GM12878 (cell line): ENCODE data around the gene PRM2. TPM values are rescaled to one million over a fixed set of nuclear protein-coding genes. Genes with fewer than 3 reads are reported as not detected.

Experiments
- ATAC-seq: fragments of 200-7000 bp; cut with Tn5 transposase; 3 replicates; pipeline ENCODE4 v1.9.1; 2020; ENCODE audit warnings: mild to moderate bottlenecking, moderate library complexity
- BruUV-seq: library from RNA; stranded (reverse); fragments of 400-500 nt; replicated peaks from 2 replicates; lab custom pipeline; 2021; lab: Mats Ljungman, UMichigan
- CTCF ChIA-PET: fragments of 300-600 bp; sonication (Branson Sonifier 250); formaldehyde crosslinking; extraction: SDS; loops from one replicate; lab custom pipeline; 2021; ENCODE audit warnings: inconsistent platforms; lab: Yijun Ruan, JAX
- POLR2A ChIA-PET: fragments of 350-600 bp; formaldehyde crosslinking; extraction: SDS; loops from one replicate; lab custom pipeline; 2021; ENCODE audit warnings: inconsistent platforms; lab: Charles Lee
- RAD21 ChIA-PET: fragments of 300-600 bp; sonication (Branson Sonifier 250); formaldehyde crosslinking; loops from one replicate; lab custom pipeline; 2023; ENCODE audit warnings: antibody characterized with exemption; ENCODE audit not compliant: unreplicated experiment; lab: Charles Lee
- SMC1A ChIA-PET: fragments of 300-600 bp; sonication (Branson Sonifier 250); formaldehyde crosslinking; loops from one replicate; lab custom pipeline; 2023; ENCODE audit not compliant: unreplicated experiment, uncharacterized antibody; lab: Charles Lee
- DNase-seq: peaks from one replicate; pipeline ENCODE4 v3.0.0-alpha.2; 2011; ENCODE audit warnings: low read depth, low spot score
- FAIRE-seq: peaks from 3 replicates; lab custom pipeline; 2011; peaks lifted over from hg19 to GRCh38; lab: Jason Lieb, UNC
- H2AFZ ChIP-seq: 2 replicates; pipeline ENCODE4 v1.6.0; 2011; ENCODE audit warnings: low read depth, low read length, control low read depth; ENCODE audit not compliant: control insufficient read depth
- H3K27ac ChIP-seq: 2 replicates; pipeline ENCODE4 v1.5.1; 2011; ENCODE audit warnings: control low read depth; ENCODE audit not compliant: control insufficient read depth, insufficient read depth
- H3K27me3 ChIP-seq, 2 experiments: replicated peaks in 1 of 2; 2 replicates each; pipeline versions ENCODE4 v1.6.0 to v1.6.1; 2011; ENCODE audit warnings: low read length in 1 of 2; ENCODE audit not compliant: control insufficient read depth in 2 of 2, insufficient read depth in 2 of 2
- H3K36me3 ChIP-seq, 2 experiments: 2 replicates each; pipeline ENCODE4 v1.5.1; 2011; ENCODE audit warnings: low read length in 1 of 2; ENCODE audit not compliant: control insufficient read depth in 2 of 2, insufficient read depth in 2 of 2
- H3K4me1 ChIP-seq: 2 replicates; pipeline ENCODE4 v1.6.1; 2011; ENCODE audit warnings: mild to moderate bottlenecking, low read length, moderate library complexity, mixed read lengths; ENCODE audit not compliant: control insufficient read depth, insufficient read depth
- H3K4me2 ChIP-seq: 2 replicates; pipeline ENCODE4 v1.6.0; 2011; ENCODE audit warnings: control low read depth; ENCODE audit not compliant: control insufficient read depth, insufficient read depth
- H3K4me3 ChIP-seq: fragments of 200-600 bp; sonication (generic); 2 replicates; pipeline ENCODE4 v1.5.1; 2016
- H3K79me2 ChIP-seq: 2 replicates; pipeline ENCODE4 v1.6.0; 2011; ENCODE audit warnings: low read length; ENCODE audit not compliant: control insufficient read depth, insufficient read depth
- H3K9ac ChIP-seq: 2 replicates; pipeline ENCODE4 v1.8.0; 2011; ENCODE audit warnings: low read length, control low read depth, mixed read lengths; ENCODE audit not compliant: control insufficient read depth, insufficient read depth
- H3K9me3 ChIP-seq: replicated peaks from 3 replicates; pipeline ENCODE4 v1.5.1; 2011; ENCODE audit warnings: mild to moderate bottlenecking, low read length; ENCODE audit not compliant: control insufficient read depth, insufficient read depth
- H4K20me1 ChIP-seq: 2 replicates; pipeline ENCODE4 v1.6.0; 2011; ENCODE audit not compliant: control insufficient read depth, insufficient read depth
- ATF2 ChIP-seq: IDR thresholded peaks from 2 replicates; pipeline ENCODE4 v1.6.1; 2012; ENCODE audit warnings: low read length, inconsistent platforms
- ATF3 ChIP-seq: IDR thresholded peaks from 2 replicates; pipeline ENCODE4 v1.6.1; 2011; ENCODE audit warnings: low read depth, mild to moderate bottlenecking, low read length, moderate library complexity, borderline replicate concordance; ENCODE audit errors: extremely low read depth
- BCL3 ChIP-seq: IDR thresholded peaks from 2 replicates; pipeline ENCODE4 v1.6.1; 2011; ENCODE audit warnings: borderline replicate concordance, low read depth, mild to moderate bottlenecking, moderate library complexity, low read length; ENCODE audit not compliant: insufficient read depth, poor library complexity, severe bottlenecking
- BCLAF1 ChIP-seq: fragments of 450-650 bp; IDR thresholded peaks from 2 replicates; pipeline ENCODE4 v1.6.1; 2017; ENCODE audit warnings: antibody characterized with exemption, mild to moderate bottlenecking, moderate library complexity
- CBX5 ChIP-seq: sonication (generic); IDR thresholded peaks from 2 replicates; pipeline ENCODE4 v1.6.1; 2016; ENCODE audit warnings: low read depth, moderate library complexity, mild to moderate bottlenecking, inconsistent platforms
- CREM ChIP-seq: IDR thresholded peaks from 2 replicates; pipeline ENCODE4 v1.6.1; 2014; ENCODE audit warnings: antibody characterized with exemption, low read depth
- E2F4 ChIP-seq: IDR thresholded peaks from 2 replicates; pipeline ENCODE4 v1.6.1; 2012; ENCODE audit warnings: low read depth, low read length, improper control_type of control experiment
- HSF1 ChIP-seq: fragments of 150-350 bp; IDR thresholded peaks from 2 replicates; pipeline ENCODE4 v1.6.1; 2014; ENCODE audit warnings: mild to moderate bottlenecking, low read depth, low read length
- IKZF1 ChIP-seq: fragments of 450-650 bp; conservative IDR thresholded peaks from 2 replicates; pipeline ENCODE4 v1.6.1; 2017; ENCODE audit warnings: antibody characterized with exemption, mild to moderate bottlenecking
- JUND ChIP-seq: IDR thresholded peaks from 2 replicates; pipeline ENCODE4 v1.6.1; 2012; ENCODE audit warnings: low read depth, mild to moderate bottlenecking, low read length, improper control_type of control experiment, moderate library complexity
- KDM1A ChIP-seq: fragments of 200-600 bp; sonication (generic); IDR thresholded peaks from 2 replicates; pipeline ENCODE4 v1.6.1; 2016; ENCODE audit warnings: borderline replicate concordance
- NR2C2 ChIP-seq: IDR thresholded peaks from 2 replicates; pipeline ENCODE4 v1.6.1; 2011; ENCODE audit warnings: borderline replicate concordance, low read depth; ENCODE audit not compliant: control insufficient read depth, insufficient read length
- RCOR1 ChIP-seq: conservative IDR thresholded peaks from 2 replicates; pipeline ENCODE4 v1.6.1; 2012; ENCODE audit warnings: low read depth, low read length, improper control_type of control experiment
- SREBF2 ChIP-seq: IDR thresholded peaks from 2 replicates; pipeline ENCODE4 v1.6.1; 2012; ENCODE audit warnings: mild to moderate bottlenecking, low read length
- ZSCAN29 ChIP-seq: fragments of 450-650 bp; IDR thresholded peaks from 2 replicates; pipeline ENCODE4 v1.6.1; 2017; ENCODE audit warnings: mild to moderate bottlenecking, moderate library complexity
- WGBS: methylation state at CpG from one replicate; pipeline ENCODE4 v1.1.6; 2016; ENCODE audit warnings: low lambda C conversion rate; ENCODE audit not compliant: insufficient replicate concordance, insufficient coverage; ENCODE audit errors: missing lambda C conversion rate; 5-methylcytosine and 5-hydroxymethylcytosine counted together
- in situ Hi-C: fragments of 300-500 bp; cut with MboI; formaldehyde crosslinking; loops from 9 replicates; pipeline ENCODE4 v1.14.3; 2018; ENCODE audit warnings: mixed read lengths
- intact Hi-C: fragments of 100-400 bp; cut with micrococcal nuclease; formaldehyde crosslinking; loops from one replicate; pipeline ENCODE4 v1.14.2; 2022; ENCODE audit not compliant: unreplicated experiment
- polyA plus RNA-seq, 11 experiments: library from polyadenylated mRNA; depleted of rRNA in 4 of 11; unstranded in 6 of 11; stranded (reverse) in 5 of 11; fragments of >200 nt; fragmentation: Nextera tagmentation in 4 of 11; fragmentation: Illumina TruSeq in 1 of 11; extraction: Ambion mirVana in 4 of 11; extraction: Trizol in 1 of 11; gene quantifications; 1 replicate in 1 of 11; 2 replicates in 10 of 11; pipeline versions ENCODE4 v1.2.1 to v1.2.3, GENCODE V29; 2011 to 2016; ENCODE audit warnings: inconsistent platforms in 2 of 11, missing spikeins in 2 of 11, low read depth in 1 of 11
- total RNA-seq, 4 experiments: library from RNA; depleted of rRNA in 3 of 4; stranded (reverse); fragments of >200 nt in 3 of 4; fragmentation: Illumina TruSeq in 1 of 4; extraction: Trizol in 1 of 4; gene quantifications; 2 replicates each; pipeline versions ENCODE4 v1.2.1 to v1.2.3, GENCODE V29; 2013 to 2021

PRM2 gene
- total and polyA plus RNA-seq, 10 of the 15 experiments (the other 5 are each of a cell fraction or from before 2014, with no cell fraction given): not detected

GRCh38 chr16:11321662-11322061, 45.4 kb upstream of the PRM2 start:
- no peak overlapping the region for H3K4me3 ChIP-seq
- H3K4me2 ChIP-seq: no peak overlapping the region
- DNase-seq (no peak), ATAC-seq (no peak), FAIRE-seq (no peak)
- intact Hi-C loops: no loop called here
- no peak overlapping the region for H2AFZ ChIP-seq
- H3K9me3 ChIP-seq: no peaks in the 10 kb centered on the region
- H3K27me3 ChIP-seq: no peaks in the 10 kb centered on the region
- H3K79me2 ChIP-seq: no peaks in the 10 kb centered on the region
- TF ChIP-seq E2F4 (no peak), JUND (no peak), CREM (no peak), KDM1A (no peak), BCLAF1 (no peak), HSF1 (no peak), IKZF1 (no peak), ATF2 (no peak), SREBF2 (no peak), NR2C2 (no peak), BCL3 (no peak), CBX5 (no peak), ZSCAN29 (no peak), RCOR1 (no peak), ATF3 (no peak)
- H4K20me1 ChIP-seq: no peaks in the 10 kb centered on the region
- in situ Hi-C loops: no loop called here
- H3K9ac ChIP-seq: no peak overlapping the region
- POLR2A ChIA-PET: interaction anchor here (1.2 kb wide), 1 partner anchor 10 kb away, joined by 4 read pairs; no protein-coding TSS in a partner anchor
- 68% methylated on average over 5 of the region's 5 CpGs for WGBS
- CTCF ChIA-PET: no interaction called here
- H3K36me3 ChIP-seq: no peaks in the 10 kb centered on the region
- H3K4me1 ChIP-seq: peaks cover 19% of the 10 kb centered on the region
- BruUV-seq: no TSS peak
- no peak overlapping the region for H3K27ac ChIP-seq
- SMC1A ChIA-PET: no interaction called here
- RAD21 ChIA-PET: interaction anchor here (1.4 kb wide), 1 partner anchor 11 kb away, joined by 3 read pairs; no protein-coding TSS in a partner anchor
